MCF 10A (cell line): Measurements from ENCODE around the gene ITGA11. TPM values are rescaled to one million over a fixed set of nuclear protein-coding genes. Genes with fewer than 3 reads are reported as not detected.

Experiments used
- BruUV-seq: library from RNA; stranded (reverse); fragments of 400-500 nt; replicated peaks from 2 replicates; lab custom pipeline; 2021; lab: Mats Ljungman, UMichigan
- CTCF ChIA-PET: fragments of 300-600 bp; sonication (Branson Sonifier 250); formaldehyde crosslinking; extraction: SDS; loops from one replicate; lab custom pipeline; 2021; ENCODE audit warnings: antibody characterized with exemption, inconsistent platforms; lab: Yijun Ruan, JAX
- POLR2A ChIA-PET: fragments of 300-600, 350-650 bp; sonication (Branson Sonifier 250); formaldehyde crosslinking; extraction: SDS; loops from one replicate; lab custom pipeline; 2020; ENCODE audit warnings: antibody characterized with exemption, inconsistent platforms; lab: Yijun Ruan, JAX
- DNase-seq: peaks from one replicate; pipeline ENCODE4 v3.0.0-alpha.2; 2018; ENCODE audit not compliant: unreplicated experiment
- H3K27ac Mint-ChIP-seq: one replicate; pipeline ENCODE4 v1.8.0; 2022; ENCODE audit warnings: mild to moderate bottlenecking, low read depth, mixed read lengths; ENCODE audit not compliant: unreplicated experiment
- H3K27me3 Mint-ChIP-seq: one replicate; pipeline ENCODE4 v1.8.0; 2022; ENCODE audit warnings: mixed read lengths; ENCODE audit not compliant: insufficient read depth, unreplicated experiment
- H3K36me3 Mint-ChIP-seq: one replicate; pipeline ENCODE4 v1.8.0; 2022; ENCODE audit warnings: mild to moderate bottlenecking, moderate library complexity, mixed read lengths; ENCODE audit not compliant: insufficient read depth, unreplicated experiment
- H3K4me1 Mint-ChIP-seq: one replicate; pipeline ENCODE4 v1.8.0; 2022; ENCODE audit warnings: mixed read lengths; ENCODE audit not compliant: insufficient read depth, unreplicated experiment
- H3K4me3 Mint-ChIP-seq: one replicate; pipeline ENCODE4 v1.8.0; 2022; ENCODE audit warnings: mild to moderate bottlenecking, moderate library complexity, mixed read lengths; ENCODE audit not compliant: unreplicated experiment
- H3K9me3 Mint-ChIP-seq: one replicate; pipeline ENCODE4 v1.8.0; 2022; ENCODE audit warnings: mixed read lengths; ENCODE audit not compliant: unreplicated experiment
- intact Hi-C: fragments of 100-400 bp; cut with micrococcal nuclease; formaldehyde crosslinking; loops from 2 replicates; pipeline ENCODE4 v1.14.1; 2022
- total RNA-seq: library from RNA; stranded (reverse); gene quantifications from 2 replicates; pipeline ENCODE4 v1.2.3, GENCODE V29; 2022
- TF ChIP-seq, protein P1 (sequence below): fragments of 200-600 bp; IDR thresholded peaks from one replicate; pipeline ENCODE4 v1.8.0; 2022; ENCODE audit warnings: antibody characterized with exemption, mild to moderate bottlenecking; ENCODE audit not compliant: unreplicated experiment

ITGA11 gene
- total RNA-seq, 1 experiment from 2014 or later = 0.19 TPM

DNA sequence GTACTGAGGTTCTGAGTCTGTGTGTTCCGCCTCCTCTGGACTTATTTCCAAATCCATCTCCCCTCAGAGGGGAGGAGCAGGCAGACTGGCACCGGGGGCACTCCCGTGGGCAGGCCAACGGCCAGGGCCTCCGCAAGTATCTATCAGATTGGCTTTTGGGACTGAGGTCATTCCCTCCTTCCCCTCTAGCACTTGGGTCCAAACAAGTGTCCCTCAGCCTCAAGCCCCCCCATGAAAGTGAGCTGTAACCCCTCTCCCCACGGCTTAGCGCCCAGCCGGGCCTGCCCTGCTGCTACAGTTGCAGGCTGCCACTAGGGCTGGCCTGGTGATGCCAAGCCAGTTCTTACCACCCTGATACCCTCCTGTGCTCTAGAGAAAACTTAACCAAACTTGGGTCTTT lies 17.4 kb downstream of the ITGA11 start:
- no peak for DNase-seq
- no peaks in the 10 kb centered on the region for H3K27me3 Mint-ChIP-seq
- no peaks in the 10 kb centered on the region for H3K4me1 Mint-ChIP-seq
- CTCF ChIA-PET = no interaction called here
- no peaks in the 10 kb centered on the region for H3K36me3 Mint-ChIP-seq
- no TSS peak for BruUV-seq
- H3K4me3 Mint-ChIP-seq = no peak overlapping the region
- intact Hi-C loops = no loop called here
- H3K9me3 Mint-ChIP-seq = no peaks in the 10 kb centered on the region
- TF ChIP-seq, protein P1, sequence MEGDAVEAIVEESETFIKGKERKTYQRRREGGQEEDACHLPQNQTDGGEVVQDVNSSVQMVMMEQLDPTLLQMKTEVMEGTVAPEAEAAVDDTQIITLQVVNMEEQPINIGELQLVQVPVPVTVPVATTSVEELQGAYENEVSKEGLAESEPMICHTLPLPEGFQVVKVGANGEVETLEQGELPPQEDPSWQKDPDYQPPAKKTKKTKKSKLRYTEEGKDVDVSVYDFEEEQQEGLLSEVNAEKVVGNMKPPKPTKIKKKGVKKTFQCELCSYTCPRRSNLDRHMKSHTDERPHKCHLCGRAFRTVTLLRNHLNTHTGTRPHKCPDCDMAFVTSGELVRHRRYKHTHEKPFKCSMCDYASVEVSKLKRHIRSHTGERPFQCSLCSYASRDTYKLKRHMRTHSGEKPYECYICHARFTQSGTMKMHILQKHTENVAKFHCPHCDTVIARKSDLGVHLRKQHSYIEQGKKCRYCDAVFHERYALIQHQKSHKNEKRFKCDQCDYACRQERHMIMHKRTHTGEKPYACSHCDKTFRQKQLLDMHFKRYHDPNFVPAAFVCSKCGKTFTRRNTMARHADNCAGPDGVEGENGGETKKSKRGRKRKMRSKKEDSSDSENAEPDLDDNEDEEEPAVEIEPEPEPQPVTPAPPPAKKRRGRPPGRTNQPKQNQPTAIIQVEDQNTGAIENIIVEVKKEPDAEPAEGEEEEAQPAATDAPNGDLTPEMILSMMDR = no peak
- no peak overlapping the region for H3K27ac Mint-ChIP-seq
- POLR2A ChIA-PET = no interaction called here

DNA sequence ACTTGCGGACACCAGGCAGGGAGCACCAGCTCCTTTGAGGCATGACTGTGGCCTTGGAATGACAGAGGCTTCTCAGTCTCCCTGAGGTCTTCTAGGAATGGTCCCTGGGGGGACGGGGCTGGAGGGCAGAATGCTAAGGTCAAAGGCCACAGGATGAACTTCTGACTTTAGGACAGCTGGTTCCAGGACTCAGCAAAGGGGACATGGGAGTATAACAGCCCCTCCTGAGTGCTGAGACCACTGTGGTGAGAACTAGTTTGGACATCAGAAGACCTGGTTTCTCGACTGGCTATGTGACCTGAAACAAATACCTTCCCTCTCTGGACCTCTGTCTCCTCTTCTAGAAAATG lies 17.8 kb downstream of the ITGA11 start:
- ChIA-PET POLR2A (no interaction called here), CTCF (no interaction called here)
- no TSS peak for BruUV-seq
- no peak overlapping the region for H3K4me3 Mint-ChIP-seq
- no peak for DNase-seq
- intact Hi-C loops = no loop called here
- no peaks in the 10 kb centered on the region for H3K4me1 Mint-ChIP-seq
- no peaks in the 10 kb centered on the region for H3K27me3 Mint-ChIP-seq
- no peaks in the 10 kb centered on the region for H3K9me3 Mint-ChIP-seq
- no peak overlapping the region for H3K27ac Mint-ChIP-seq
- TF ChIP-seq, protein P1 = no peak
- no peaks in the 10 kb centered on the region for H3K36me3 Mint-ChIP-seq

DNA sequence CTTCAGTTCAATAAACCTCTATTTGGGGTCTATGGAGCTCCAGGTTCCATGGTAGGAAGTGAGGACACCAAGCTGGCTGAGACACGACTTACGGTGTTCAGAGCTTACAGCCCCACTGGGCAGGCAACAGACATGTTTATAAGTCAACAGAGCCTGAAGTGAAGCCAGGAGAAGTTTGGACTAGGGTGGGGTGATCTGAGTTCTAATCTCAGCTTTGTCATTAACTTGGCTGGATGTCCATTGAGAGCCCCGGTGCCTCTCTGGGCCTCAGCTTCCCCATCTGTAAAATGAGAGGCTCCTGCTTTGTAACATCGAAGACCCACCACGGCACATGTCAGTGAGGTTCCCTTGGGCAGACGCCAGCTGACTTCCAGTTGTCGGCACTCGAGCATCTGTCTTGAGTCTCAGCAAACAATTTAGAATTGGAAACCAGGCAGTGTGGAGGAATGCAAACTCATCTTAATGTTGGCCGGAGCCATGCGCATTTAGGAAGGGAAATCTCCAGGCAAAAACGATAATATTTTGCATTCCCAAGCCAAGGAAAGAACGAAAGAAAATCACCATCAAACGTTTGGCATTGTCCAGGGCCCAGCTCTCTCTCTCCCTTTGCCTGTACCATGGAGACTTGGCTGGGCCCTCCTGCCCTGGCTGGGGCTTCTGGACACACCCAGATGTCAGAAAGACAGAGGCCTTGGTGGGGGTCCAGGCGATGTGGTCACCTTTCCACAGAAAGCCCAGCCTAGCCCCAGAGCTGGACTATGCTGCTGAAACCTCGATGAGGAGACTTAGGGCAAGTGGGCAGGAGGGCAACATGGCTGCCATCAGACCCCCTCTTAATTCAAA lies 18.4 kb downstream of the ITGA11 start:
- TF ChIP-seq, protein P1 = no peak
- no peaks in the 10 kb centered on the region for H3K36me3 Mint-ChIP-seq
- no peaks in the 10 kb centered on the region for H3K4me1 Mint-ChIP-seq
- ChIA-PET CTCF (interaction anchor here (0.8 kb wide), 1 partner anchor 24 kb away, joined by 3 read pairs; no protein-coding TSS in a partner anchor), POLR2A (no interaction called here)
- BruUV-seq = no TSS peak
- H3K27me3 Mint-ChIP-seq = no peaks in the 10 kb centered on the region
- no peak overlapping the region for H3K27ac Mint-ChIP-seq
- intact Hi-C loops = no loop called here
- H3K9me3 Mint-ChIP-seq = no peaks in the 10 kb centered on the region
- no peak for DNase-seq
- no peak overlapping the region for H3K4me3 Mint-ChIP-seq

DNA sequence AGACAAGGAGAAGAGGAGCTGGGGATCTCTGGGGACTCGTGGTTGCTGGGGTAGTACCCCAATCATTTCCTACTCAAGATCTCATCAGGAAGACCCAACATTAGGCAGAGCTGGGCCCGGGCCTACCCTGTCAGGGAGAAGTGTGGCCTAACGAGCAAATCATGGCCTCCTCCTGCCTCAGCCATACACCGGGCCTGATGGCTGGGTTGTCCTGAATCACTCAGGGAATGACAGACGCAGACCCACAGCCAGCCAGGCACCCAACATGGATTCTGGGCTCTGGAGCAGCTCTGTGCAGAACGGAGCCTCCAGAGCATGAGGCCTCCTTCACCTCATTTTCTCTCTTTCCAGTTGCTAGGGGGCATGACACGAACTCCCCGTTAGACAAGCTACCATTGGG lies 19.7 kb downstream of the ITGA11 start:
- no peaks in the 10 kb centered on the region for H3K4me1 Mint-ChIP-seq
- no peak for DNase-seq
- H3K27me3 Mint-ChIP-seq = no peaks in the 10 kb centered on the region
- H3K9me3 Mint-ChIP-seq = no peaks in the 10 kb centered on the region
- no peaks in the 10 kb centered on the region for H3K36me3 Mint-ChIP-seq
- no peak overlapping the region for H3K4me3 Mint-ChIP-seq
- intact Hi-C loops = no loop called here
- TF ChIP-seq, protein P1 = no peak
- CTCF ChIA-PET = interaction anchor here (0.7 kb wide), 1 partner anchor 138 kb away, joined by 3 read pairs; no protein-coding TSS in a partner anchor
- no TSS peak for BruUV-seq
- no peak overlapping the region for H3K27ac Mint-ChIP-seq
- POLR2A ChIA-PET = no interaction called here
